HG03097 (cell line): ENCODE measurements around the gene B3GAT1.

ENCODE experiments used
- ATAC-seq: cut with Tn5 transposase; IDR thresholded peaks from one replicate; pipeline ENCODE4 v1.9.1; 2021; ENCODE audit not compliant: unreplicated experiment, low FRiP score

Gene B3GAT1

GRCh38 chr11:134340354-134340964 is 71.6 kb downstream of the B3GAT1 start:
- no peak for ATAC-seq

- no peak for ATAC-seq
These were observed 72.3 kb downstream of the B3GAT1 start for GRCh38 chr11:134339756-134340155.

- no peak for ATAC-seq
These were observed 73.4 kb downstream of the B3GAT1 start for GRCh38 chr11:134338654-134339053.

DNA sequence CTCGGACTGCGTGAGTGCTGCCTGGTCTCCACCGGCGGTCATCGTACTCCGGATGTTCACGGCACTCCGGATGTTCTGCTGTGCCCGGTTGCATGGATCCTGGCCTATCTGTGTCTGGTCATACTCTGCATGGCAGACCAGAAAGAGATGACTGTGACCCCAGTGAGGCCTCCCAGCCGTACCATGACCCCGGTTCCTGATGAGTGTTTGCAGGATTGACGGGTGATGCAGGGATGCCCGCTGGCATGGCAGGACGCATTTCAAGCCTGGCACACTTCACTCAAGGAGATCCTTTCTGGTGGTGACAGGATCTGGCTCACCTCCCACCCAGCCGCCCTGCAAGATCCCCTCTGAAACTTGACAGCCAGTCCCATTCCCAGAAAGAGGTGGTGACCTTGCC is 74.0 kb downstream of the B3GAT1 start:
- no peak for ATAC-seq

DNA sequence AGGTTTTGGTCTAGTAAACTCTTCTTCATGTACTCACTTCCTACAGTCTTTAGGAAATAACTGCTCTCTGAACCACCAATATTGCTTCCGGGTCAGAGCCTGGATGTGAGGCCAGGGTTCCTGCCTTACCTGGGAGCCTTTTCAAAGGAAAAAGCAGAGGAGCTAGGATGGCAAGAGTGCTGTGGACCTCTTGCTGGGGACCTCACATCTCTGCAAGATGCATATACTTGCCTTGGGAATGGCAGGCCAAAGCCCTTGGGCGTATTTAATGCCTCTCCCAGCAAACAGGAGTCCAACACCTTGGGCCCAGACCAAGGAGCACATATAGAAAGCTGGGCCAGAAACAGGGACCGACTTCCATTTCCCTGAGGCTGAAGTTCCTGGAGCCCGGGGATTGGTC is 75.0 kb downstream of the B3GAT1 start:
- no peak for ATAC-seq

DNA sequence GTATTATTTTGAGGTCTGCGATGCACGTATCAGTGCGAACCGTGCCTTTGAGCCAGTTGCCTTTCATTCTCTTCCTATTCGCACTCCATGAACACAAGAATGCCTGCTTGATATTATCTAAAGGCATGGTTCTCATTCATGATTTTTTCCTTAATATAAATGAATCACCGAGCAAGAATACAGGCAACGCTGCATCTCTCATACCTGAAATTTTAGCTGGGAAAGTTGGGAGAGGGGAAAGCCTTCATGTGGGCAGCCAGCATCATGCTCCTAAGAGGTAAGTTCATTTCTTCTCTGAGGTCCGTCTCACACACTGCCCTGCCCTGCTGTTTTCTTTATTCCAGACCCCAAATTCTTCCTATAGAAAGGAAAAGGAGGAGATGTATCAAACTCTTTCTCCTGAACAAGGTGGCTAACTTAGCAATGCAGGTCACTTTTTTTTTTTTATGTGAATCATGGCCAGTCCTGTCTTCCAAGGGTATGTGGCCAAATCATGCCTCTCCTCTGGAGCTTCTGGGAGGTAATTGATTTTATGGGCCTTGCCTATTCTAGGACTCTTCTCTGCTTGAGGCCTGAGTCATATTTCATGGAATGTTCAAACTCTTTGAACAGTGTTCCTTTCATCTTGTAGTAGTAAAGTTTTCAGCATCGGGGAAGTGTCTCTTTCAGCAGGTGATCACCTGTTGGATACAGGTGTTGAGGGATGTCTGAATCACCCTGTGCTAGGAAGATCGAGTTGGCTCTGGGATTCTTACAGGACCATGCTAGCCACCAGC is 77.1 kb downstream of the B3GAT1 start:
- ATAC-seq: no peak

- no peak for ATAC-seq
These were observed 78.1 kb downstream of the B3GAT1 start for GRCh38 chr11:134333946-134334345.

- ATAC-seq: no peak
These were observed 78.7 kb downstream of the B3GAT1 start for GRCh38 chr11:134333312-134333711.

GRCh38 chr11:134332782-134333181 is 79.3 kb downstream of the B3GAT1 start:
- no peak for ATAC-seq

DNA sequence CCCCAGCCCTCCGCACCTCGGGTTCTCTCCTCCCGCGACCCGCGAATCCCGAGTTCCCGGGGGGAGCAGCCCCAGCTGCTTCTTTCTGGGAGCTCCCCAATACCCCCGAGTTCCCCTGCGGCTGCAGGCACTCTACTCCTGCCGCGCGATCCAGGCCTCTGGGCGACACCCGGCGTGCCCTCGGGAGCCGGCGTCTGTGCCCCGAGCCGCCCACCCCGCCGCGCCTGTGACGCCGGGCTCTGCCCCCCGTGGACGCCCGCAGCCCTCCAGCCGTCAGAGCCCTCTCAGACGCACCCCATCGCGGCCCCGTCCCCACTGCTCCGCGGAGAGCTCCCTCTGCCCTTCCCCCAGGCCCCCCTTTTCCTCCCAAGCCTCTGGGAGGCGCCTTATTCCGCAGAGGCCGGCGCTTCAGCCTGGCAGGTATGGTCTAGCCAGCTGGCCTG is 79.8 kb downstream of the B3GAT1 start:
- no peak for ATAC-seq

- ATAC-seq: no peak
These were observed 80.5 kb downstream of the B3GAT1 start, which contains the start of gene GLB1L2 for GRCh38 chr11:134331354-134332188. GLB1L2 (plus strand) TSS chr11:134331988; CDS start chr11:134332062, 74 bp downstream.

DNA sequence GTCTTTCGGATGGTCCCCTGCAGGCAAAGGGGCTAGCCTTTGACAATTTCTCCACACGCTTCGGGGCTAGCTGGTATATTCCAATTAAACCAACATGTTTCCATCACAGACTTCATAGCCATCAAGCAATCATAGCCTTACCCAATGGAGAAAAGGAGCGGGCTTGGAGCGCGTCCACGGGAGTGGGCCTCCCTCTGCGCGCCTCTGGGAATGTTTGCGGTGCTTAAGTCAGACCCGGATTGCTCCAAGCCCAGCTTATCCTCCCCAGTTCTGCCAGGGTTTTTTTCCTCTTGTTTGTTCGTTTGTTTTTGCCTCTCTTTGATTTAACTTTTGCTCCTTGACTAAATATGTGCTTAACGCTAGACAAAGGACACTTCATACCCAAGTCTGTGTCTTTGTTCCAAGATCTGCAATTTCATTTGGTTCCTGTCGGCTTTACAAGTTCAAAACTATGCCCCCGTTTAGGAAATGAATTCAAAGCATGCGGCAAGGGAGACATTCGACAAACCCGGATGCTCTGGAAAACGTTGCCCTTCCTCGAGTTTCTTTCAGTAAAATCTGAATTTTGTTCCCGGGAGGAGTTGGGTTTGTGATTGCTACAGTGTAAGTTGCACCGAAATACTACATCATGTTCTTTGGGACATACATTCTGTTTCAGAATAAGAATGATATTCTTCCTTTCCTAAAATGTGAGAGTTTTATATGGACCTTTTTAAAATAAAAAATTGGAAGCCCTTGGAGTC is 81.3 kb downstream of the B3GAT1 start:
- no peak for ATAC-seq
